Measurements from ENCODE around the gene MRPS27.

DNA sequence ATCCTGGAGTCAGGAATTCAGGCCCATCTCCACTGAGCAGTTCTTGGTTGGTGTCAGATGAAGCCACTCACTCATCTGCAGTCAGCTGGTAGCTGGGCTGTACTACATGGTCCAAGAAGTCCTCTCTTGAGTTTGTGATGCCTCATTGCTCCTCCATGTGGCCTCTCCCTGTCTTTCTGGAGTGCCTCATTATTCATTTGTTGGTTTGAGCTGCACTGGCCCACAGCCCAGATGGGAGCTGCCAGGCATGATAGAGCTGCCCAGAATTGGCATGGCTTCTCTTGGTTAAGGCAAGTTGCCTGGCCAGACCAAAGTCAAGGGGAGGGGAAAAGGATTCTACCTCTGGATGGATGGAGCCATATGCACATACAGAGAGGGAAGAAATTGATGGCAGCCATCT is 8.1 kb upstream of the MRPS27 start:
- TF ChIP-seq CTCF (IDR thresholded peaks at IDR 0.05 in 4 of 5, conservative IDR thresholded peaks at IDR 0.05 in 1 of 5) (no peak), POLR2A (IDR thresholded peaks at IDR 0.05) (no peak)
